Thyroid gland (tissue), 4 donors: ENCODE data around the gene RORC. TPM values are rescaled to one million over a fixed set of nuclear protein-coding genes. Genes with fewer than 3 reads are reported as not detected.

ENCODE experiments used
- DNase-seq, 2 donors: peaks; one replicate each; pipeline ENCODE4 v3.0.0-alpha.2; 2019
- H3K27ac ChIP-seq, 3 donors: fragments of 200-600 bp; sonication (generic); 1 replicate in 2 of 3; 2 replicates in 1 of 3; pipeline ENCODE4 v1.5.1; 2016 to 2019; ENCODE audit warnings: mild to moderate bottlenecking in 1 of 3, moderate library complexity in 1 of 3
- H3K27me3 ChIP-seq: fragments of 200-600 bp; sonication (generic); one replicate; pipeline ENCODE4 v1.5.1; 2019
- H3K36me3 ChIP-seq, 2 donors: fragments of 200-600 bp; sonication (generic); one replicate each; pipeline ENCODE4 v1.5.1; 2016 to 2019
- H3K4me1 ChIP-seq, 2 donors: fragments of 200-600 bp; sonication (generic); one replicate each; pipeline ENCODE4 v1.5.1; 2017 to 2019
- H3K4me3 ChIP-seq, 3 donors: fragments of 200-600 bp; sonication (generic); replicated peaks in 1 of 3; 1 replicate in 2 of 3; 2 replicates in 1 of 3; pipeline ENCODE4 v1.5.1; 2016; ENCODE audit warnings: mild to moderate bottlenecking in 1 of 3
- H3K9me3 ChIP-seq: fragments of 200-600 bp; sonication (generic); one replicate; pipeline ENCODE4 v1.5.1; 2017
- CTCF ChIP-seq, 6 experiments: fragments of 200-600 bp in 3 of 6; fragments of 450-650 bp in 3 of 6; sonication (generic) in 3 of 6; IDR thresholded peaks; one replicate each; pipeline ENCODE4 v1.5.1; 2016 to 2019; ENCODE audit warnings: antibody characterized with exemption in 6 of 6, mild to moderate bottlenecking in 2 of 6, inconsistent platforms in 1 of 6, moderate library complexity in 1 of 6
- POLR2A ChIP-seq, 2 donors: fragments of 450-650 bp; IDR thresholded peaks; one replicate each; pipeline ENCODE4 v1.6.1; 2017; ENCODE audit warnings: antibody characterized with exemption in 2 of 2, mild to moderate bottlenecking in 2 of 2, moderate library complexity in 1 of 2
- WGBS, 2 donors: methylation state at CpG; one replicate each; pipeline ENCODE4 v1.1.5; 2017; 5-methylcytosine and 5-hydroxymethylcytosine counted together
- intact Hi-C: fragments of 100-400 bp; cut with DNase I; formaldehyde crosslinking; loops from one replicate; pipeline ENCODE4 v1.15.1; 2023
- small RNA-seq: library from RNA; depleted of rRNA; stranded (forward); fragments of <200 nt; gene quantifications from one replicate; pipeline ENCODE3, GENCODE V24; 2016
- total RNA-seq, 4 donors: library from RNA; depleted of rRNA; stranded (reverse); fragments of >200 nt; gene quantifications; one replicate each; pipeline ENCODE4 v1.2.3, GENCODE V29; 2016

The RORC gene
- total RNA-seq, 4 donors from 2014 or later, result 29.7 to 48.4 (median 38.8) TPM

- no peak overlapping the region for H3K27ac ChIP-seq
- H3K36me3 ChIP-seq, result peaks cover 12 to 19% of the 10 kb centered on the region in 2 donors
- DNase-seq, result no peak
- H3K4me1 ChIP-seq, result no peaks in the 10 kb centered on the region
- intact Hi-C loops, result no loop called here
- TF ChIP-seq CTCF (IDR thresholded peaks at IDR 0.05) (no peak), POLR2A (IDR thresholded peaks at IDR 0.05) (no peak)
- H3K9me3 ChIP-seq, result no peaks in the 10 kb centered on the region
- 64 to 73% methylated on average over 1 of the region's 1 CpG for WGBS, 2 donors
- H3K4me3 ChIP-seq, result no peak overlapping the region
- no peaks in the 10 kb centered on the region for H3K27me3 ChIP-seq
These were observed 75.3 kb downstream of the RORC start for GRCh38 chr1:151756291-151756690.

Small RNAs within 50 kb of the gene (small RNA-seq; reads per million reads assigned to genes)
- not detected for gene RF00019

Other genes starting within 250 kb of the RORC start
- gene SNX27, start 219.8 kb downstream of the RORC start, total RNA-seq, result 10 to 100 TPM; 33.8 to 43.4 (median 37.9) TPM
- gene CELF3, start 115.0 kb downstream of the RORC start, total RNA-seq, result 1 to 10 TPM in 1 of 4 donors, not detected in 3; 1.4 TPM
- gene RIIAD1, start 110.3 kb downstream of the RORC start, total RNA-seq, result not detected
- gene MRPL9, start 68.3 kb downstream of the RORC start, total RNA-seq, result 10 to 100 TPM; 57.2 to 66.5 (median 61.8) TPM
- 10 to 100 TPM; 10.8 to 17.1 (median 13.1) TPM for gene TDRKH, start 41.3 kb downstream of the RORC start, total RNA-seq
- gene LINGO4, start 26.4 kb downstream of the RORC start, total RNA-seq, result under 1 TPM; 0.13 to 0.63 (median 0.24) TPM
- gene C2CD4D, start 8.0 kb upstream of the RORC start, total RNA-seq, result 1 to 10 TPM in 1 of 4 donors, under 1 TPM in 2, not detected in 1; 0.29 to 1.3 (median 0.33) TPM
- not detected for gene THEM5, start 21.9 kb upstream of the RORC start, total RNA-seq
- 10 to 100 TPM; 28.5 to 32.5 (median 31.3) TPM for gene THEM4, start 77.7 kb upstream of the RORC start, total RNA-seq
- gene S100A10, start 162.1 kb upstream of the RORC start, total RNA-seq, result 10 to 100 TPM; 11.2 to 64.0 (median 35.6) TPM
- 100 to 1,000 TPM; 120 to 368 (median 160) TPM for gene S100A11, start 205.2 kb upstream of the RORC start, total RNA-seq